ENCODE results near the gene TTYH3. TPM values are rescaled to one million over a fixed set of nuclear protein-coding genes. Genes with fewer than 3 reads are reported as not detected.

Gene TTYH3
- total and polyA plus RNA-seq, 2 of the 13 experiments (the other 11 are each of a cell fraction or from before 2014, with no cell fraction given): 26.3 to 50.0 TPM

- TF ChIP-seq ZFYVE20 (CRISPR knock-in tag; IDR thresholded peaks at IDR 0.05; ENCODE audit: borderline replicate concordance, low read depth) (no peak), RBAK (CRISPR knock-in tag; IDR thresholded peaks at IDR 0.05) (no peak), CCAR2 (optimal IDR thresholded peaks at IDR 0.05; ENCODE audit: low read depth, low read length) (no peak), SP1 (IDR thresholded peaks at IDR 0.05) (no peak), SP1 (CRISPR knock-in tag; IDR thresholded peaks at IDR 0.05) (0 out of 2 replicates have a peak, but pooled peaks have one; percentile 26), ZNF790 (CRISPR knock-in tag; IDR thresholded peaks at IDR 0.05; ENCODE audit: borderline replicate concordance) (no peak), ZNF207 (IDR thresholded peaks at IDR 0.05; ENCODE audit: borderline replicate concordance) (no peak), SALL1 (CRISPR knock-in tag; IDR thresholded peaks at IDR 0.05) (peak; percentile 92), FLYWCH1 (CRISPR knock-in tag; IDR thresholded peaks at IDR 0.05) (no peak), YEATS4 (CRISPR knock-in tag; IDR thresholded peaks at IDR 0.05; ENCODE audit: borderline replicate concordance) (peak; percentile 60; the same call in 1 of the 2 replicates), RFXANK (CRISPR knock-in tag; IDR thresholded peaks at IDR 0.05) (no peak), ZNF510 (CRISPR knock-in tag; IDR thresholded peaks at IDR 0.05; ENCODE audit: low read depth) (no peak), IKZF5 (CRISPR knock-in tag; IDR thresholded peaks at IDR 0.05) (peak; percentile 86), TCF7L2 (IDR thresholded peaks at IDR 0.05; ENCODE audit: low read depth, low read length) (no peak), IRF2 (CRISPR knock-in tag; IDR thresholded peaks at IDR 0.05) (peak; percentile 83), ZNF230 (CRISPR knock-in tag; IDR thresholded peaks at IDR 0.05) (no peak; the same call in 1 of the 2 replicates), PHF20 (CRISPR knock-in tag; IDR thresholded peaks at IDR 0.05) (peak; percentile 55), ZNF333 (CRISPR knock-in tag; IDR thresholded peaks at IDR 0.05; ENCODE audit: borderline replicate concordance) (no peak), ZNF652 (CRISPR knock-in tag; IDR thresholded peaks at IDR 0.05; ENCODE audit: borderline replicate concordance, low read depth) (no peak), ESRRA (CRISPR knock-in tag; IDR thresholded peaks at IDR 0.05; ENCODE audit: low read depth) (no peak; the same call in 1 of the 2 replicates), HNRNPK (IDR thresholded peaks at IDR 0.05; ENCODE audit: low read depth, low read length, poor library complexity, severe bottlenecking) (peak; percentile 48), SCMH1 (CRISPR knock-in tag; IDR thresholded peaks at IDR 0.05; ENCODE audit: borderline replicate concordance) (no peak), ZNF644 (CRISPR knock-in tag; IDR thresholded peaks at IDR 0.05; ENCODE audit: low read depth) (no peak), ZBTB7A (CRISPR knock-in tag; IDR thresholded peaks at IDR 0.05) (no peak; the same call in none of the 2 replicates), ZBTB26 (CRISPR knock-in tag; IDR thresholded peaks at IDR 0.05; ENCODE audit: borderline replicate concordance) (no peak; the same call in 1 of the 2 replicates), NONO (IDR thresholded peaks at IDR 0.05) (no peak), NONO (CRISPR knock-in tag; conservative IDR thresholded peaks at IDR 0.05) (peak; percentile 86)
- TF ChIP-seq, protein P1, sequence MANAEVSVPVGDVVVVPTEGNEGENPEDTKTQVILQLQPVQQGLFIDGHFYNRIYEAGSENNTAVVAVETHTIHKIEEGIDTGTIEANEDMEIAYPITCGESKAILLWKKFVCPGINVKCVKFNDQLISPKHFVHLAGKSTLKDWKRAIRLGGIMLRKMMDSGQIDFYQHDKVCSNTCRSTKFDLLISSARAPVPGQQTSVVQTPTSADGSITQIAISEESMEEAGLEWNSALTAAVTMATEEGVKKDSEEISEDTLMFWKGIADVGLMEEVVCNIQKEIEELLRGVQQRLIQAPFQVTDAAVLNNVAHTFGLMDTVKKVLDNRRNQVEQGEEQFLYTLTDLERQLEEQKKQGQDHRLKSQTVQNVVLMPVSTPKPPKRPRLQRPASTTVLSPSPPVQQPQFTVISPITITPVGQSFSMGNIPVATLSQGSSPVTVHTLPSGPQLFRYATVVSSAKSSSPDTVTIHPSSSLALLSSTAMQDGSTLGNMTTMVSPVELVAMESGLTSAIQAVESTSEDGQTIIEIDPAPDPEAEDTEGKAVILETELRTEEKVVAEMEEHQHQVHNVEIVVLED (CRISPR knock-in tag; IDR thresholded peaks at IDR 0.05; ENCODE audit: borderline replicate concordance): peak; percentile 54; the same call in 1 of the 2 replicates
Measured at GRCh38 chr7:2621948-2622640, 9.7 kb upstream of the TTYH3 start (continued).

All from HepG2 (cell line).